ENCODE results near the gene LYZL2.
"Not testable (repeated sequence)": the region's sequence is repeated elsewhere in the genome, so short reads cannot be mapped to it uniquely, and the experiment has no call there.

LYZL2 gene

GRCh38 chr10:30629653-30630052, at the start of gene LYZL2:
TSS of gene LYZL2 (minus strand) at chr10:30629753. CDS start at chr10:30626915, 2,838 bp downstream.
- no peak for DNase-seq

DNA sequence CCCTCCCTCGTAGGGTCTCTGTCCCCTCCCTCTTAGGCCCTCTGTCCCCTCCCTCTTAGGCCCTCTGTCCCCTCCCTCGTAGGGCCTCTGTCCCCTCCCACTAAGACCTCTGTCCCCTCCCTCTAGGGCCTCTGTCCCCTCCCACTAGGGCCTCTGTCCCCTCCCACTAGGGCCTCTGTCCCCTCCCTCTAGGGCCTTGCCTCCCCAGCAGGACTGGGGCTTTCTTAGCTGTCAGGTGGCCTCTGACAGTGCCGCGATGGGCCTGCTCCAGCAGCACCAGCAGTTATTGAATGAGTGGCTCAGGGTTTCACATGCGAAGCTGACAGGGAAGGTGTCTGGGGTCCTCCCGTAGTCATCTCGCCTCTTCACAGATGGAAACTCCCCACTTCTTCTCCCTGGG, 48.1 kb upstream of the LYZL2 start:
- not testable (repeated sequence) for DNase-seq

DNA sequence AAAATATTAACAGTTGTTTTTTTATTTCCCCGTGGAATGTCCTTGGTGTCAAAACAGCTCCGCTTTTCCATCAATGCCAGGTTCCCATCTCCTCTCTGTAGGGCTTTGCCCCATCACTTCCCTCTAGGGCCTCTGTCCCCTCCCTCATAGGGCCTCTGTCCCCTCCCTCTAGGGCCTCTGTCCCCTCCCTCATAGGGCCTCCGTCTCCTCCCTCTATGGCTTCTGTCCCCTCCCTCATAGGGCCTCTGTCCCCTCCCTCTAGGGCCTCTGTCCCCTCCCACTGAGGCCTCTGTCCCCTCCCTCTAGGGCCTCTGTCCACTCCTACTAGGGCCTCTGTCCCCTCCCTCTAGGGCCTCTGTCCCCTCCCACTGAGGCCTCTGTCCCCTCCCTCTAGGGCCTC, 47.6 kb upstream of the LYZL2 start:
- not testable (repeated sequence) for DNase-seq

- no peak for DNase-seq
Measured at GRCh38 chr10:30675791-30676718, 46.5 kb upstream of the LYZL2 start.

DNA sequence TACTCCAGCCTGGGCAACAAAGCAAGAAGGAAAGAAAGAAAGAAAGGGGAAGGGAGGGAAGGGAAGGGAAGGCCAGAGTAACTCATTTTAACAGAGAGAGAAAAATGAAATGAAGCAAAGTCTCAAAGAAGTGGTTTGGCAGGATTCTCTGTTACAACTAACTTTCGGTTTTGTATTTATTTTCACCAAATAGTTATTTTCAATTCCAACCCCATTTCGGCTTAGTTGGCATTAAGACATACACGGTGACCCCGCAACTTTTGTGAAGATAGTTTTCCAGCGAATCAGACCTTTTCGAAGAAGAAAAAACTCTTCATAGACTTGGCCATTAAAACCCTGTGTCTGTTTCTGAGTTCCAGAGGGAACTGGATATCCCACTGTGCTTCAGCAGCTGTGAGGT, 45.2 kb upstream of the LYZL2 start:
- no peak for DNase-seq

DNA sequence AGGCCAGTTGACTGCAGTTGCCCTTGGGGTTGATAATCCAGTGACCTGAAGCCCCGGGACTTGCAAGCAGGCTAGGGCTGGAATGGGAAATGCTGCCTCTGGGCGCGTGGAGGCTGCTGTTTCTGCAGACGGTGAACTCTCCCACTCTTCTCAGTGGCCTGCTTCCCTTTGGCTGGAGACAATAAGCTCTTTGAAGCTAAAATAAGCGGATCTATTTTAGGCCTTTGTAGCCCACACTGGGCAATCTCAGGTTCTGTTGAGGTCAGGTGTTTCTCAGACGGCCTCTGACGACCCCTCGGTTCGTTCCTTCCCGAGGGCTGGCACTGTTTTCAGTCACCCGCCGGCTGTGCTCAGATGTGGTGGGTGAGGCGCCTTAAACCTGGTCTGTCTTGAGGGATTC, 43.7 kb upstream of the LYZL2 start:
- not testable (repeated sequence) for DNase-seq

- not testable (repeated sequence) for DNase-seq
Measured at GRCh38 chr10:30672338-30672737, 42.8 kb upstream of the LYZL2 start.

- no peak for DNase-seq
Measured at GRCh38 chr10:30671026-30671616, 41.6 kb upstream of the LYZL2 start.

DNA sequence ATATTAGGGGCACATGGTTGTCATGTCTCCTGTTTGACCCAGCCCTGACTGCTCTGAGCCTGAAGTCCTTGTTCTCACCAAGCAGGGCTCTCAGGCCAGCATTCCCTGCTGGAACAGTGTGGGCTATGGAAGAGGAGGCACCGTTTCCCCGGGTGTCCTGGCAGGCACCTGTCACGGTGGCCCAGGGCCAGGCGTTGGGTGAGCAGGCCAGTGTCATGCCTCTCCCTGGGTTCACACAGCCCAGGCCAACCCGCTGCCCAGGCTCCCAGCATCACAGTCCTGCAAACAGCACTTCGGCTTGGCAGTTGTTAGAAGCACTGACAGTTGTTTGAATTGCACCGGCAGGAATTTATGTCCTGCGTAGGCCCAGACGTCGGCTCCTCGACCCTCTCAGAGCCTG, 38.4 kb upstream of the LYZL2 start:
- not testable (repeated sequence) for DNase-seq

GRCh38 chr10:30663403-30663802, 33.9 kb upstream of the LYZL2 start:
- DNase-seq: not testable (repeated sequence)

GRCh38 chr10:30662814-30663213, 33.3 kb upstream of the LYZL2 start:
- no peak for DNase-seq

DNA sequence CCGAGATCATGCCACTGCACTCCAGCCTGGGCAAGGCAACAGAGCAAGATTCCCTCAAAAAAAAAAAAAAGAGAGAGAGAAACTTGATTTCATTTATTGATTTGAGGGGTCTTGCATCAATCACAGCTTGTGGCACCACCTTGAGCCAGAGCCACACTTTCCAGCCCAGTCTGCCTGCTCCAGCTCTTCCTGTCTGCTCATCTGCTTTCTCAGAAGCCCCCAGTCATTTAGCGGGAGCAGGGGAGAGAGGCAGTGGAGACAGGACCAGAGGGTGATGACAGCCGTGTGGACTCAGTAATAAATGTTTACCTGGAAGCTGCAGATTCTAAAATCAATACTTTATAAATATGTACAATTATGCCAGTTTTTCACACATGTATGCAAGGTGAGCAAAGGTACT, 30.8 kb upstream of the LYZL2 start:
- not testable (repeated sequence) for DNase-seq

- no peak for DNase-seq
Measured at GRCh38 chr10:30656233-30656632, 26.7 kb upstream of the LYZL2 start.

DNA sequence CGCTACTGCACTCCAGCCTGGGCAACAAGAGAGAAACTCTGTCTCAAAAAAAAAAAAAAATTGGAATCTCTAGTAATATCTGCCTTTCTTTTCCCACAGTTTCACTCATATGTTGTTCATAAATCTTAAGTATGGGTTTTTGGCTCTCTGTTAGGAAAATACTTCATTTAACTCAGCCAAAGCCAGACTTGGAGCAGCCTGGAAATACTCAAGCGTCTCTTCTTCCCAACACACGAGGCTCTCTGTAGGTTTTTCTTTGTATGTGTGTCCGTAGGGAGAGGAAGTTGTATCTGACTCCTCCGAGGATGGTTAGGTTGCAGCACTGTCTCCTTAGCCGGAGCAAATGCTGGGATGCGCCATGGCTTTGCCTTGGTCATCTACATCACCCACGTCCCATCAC, 25.4 kb upstream of the LYZL2 start:
- DNase-seq: not testable (repeated sequence)

DNA sequence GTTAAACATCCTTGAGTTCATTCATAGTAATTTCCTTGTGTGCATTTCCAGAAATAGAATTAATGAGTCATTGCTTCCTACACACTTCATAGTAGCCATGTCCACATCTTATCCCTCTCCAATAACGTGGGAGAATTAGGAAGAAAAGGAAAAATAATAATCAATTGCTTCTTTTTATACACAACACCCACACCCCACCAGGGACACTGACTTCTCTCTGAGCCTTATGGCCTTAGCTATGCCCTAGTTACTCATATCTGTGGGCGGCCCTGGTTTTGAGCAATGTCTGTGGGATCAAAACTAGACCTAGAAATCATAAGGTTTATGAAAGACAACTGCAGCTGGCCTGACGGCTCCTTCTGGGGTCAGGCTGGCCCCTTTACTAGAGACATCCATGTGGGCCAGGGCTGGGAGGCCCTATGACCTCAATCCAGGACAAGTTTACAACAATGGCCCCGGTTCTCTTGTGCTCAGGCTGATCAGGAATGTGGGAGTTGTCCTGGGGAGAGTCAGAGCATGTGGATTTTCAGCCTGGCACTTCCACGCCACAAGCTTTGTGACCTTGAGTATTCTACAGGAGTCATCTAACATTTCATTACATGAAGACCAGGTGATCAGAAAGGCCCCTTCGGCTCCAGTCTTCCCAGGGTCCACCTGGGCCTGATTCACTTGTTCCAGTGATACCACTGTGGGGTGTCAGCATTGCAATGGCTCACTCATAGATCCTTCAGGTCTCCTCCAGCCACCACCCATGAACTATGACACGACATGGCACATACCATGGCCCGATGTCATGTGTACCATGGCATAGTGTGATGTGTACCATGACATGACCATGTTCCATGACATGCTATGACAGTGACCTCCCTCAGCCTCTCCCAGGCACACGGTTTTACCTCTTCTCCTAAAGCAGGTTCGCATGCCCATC, 22.2 kb upstream of the LYZL2 start:
- DNase-seq: not testable (repeated sequence)

- no peak for DNase-seq
Measured at GRCh38 chr10:30647089-30647488, 17.5 kb upstream of the LYZL2 start.

GRCh38 chr10:30645340-30645827, 15.8 kb upstream of the LYZL2 start:
- DNase-seq: no peak

DNA sequence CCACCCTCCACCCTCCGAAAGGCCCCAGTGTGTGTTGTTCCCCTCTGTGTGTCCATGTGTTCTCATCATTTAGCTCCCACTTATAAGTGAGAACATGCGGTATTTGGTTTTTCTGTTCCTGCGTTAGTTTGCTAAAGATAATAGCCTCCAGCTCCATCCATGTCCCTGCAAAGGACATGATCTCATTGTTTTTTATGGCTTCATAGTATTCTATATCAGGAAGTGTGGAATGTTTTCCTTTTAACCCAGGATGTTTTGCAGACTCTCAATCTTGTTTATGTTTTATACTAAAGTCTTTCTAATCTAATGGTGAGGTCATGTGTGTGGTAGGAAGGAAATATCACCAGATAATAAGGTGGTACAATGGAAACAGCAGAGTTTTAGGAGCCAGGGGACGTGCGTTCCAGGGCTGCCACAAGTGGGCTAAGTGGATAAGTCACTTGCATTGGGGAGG, 14.9 kb upstream of the LYZL2 start:
- not testable (repeated sequence) for DNase-seq

GRCh38 chr10:30643557-30644199, 14.1 kb upstream of the LYZL2 start:
- not testable (repeated sequence) for DNase-seq

DNA sequence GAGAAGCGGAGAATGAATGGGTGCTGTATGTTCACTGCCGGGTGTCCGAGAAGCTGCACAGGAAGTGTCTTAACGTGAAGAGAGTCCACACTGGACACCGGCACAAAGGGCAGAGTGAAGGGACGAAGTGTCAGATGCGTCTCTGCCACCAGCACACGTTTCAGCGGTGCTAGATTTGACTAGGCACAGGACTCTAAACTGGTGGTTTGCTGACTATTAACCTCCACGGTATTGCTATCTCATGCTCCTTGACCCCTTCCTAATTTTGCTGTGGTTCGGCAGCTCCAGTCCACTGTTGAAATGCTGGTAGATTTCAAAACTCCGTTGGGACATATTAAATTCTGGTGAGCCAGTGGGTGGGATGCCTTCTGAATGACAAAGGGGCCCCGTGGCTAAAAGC, 13.3 kb upstream of the LYZL2 start:
- DNase-seq: not testable (repeated sequence)

GRCh38 chr10:30639946-30640786, 10.6 kb upstream of the LYZL2 start:
- DNase-seq: no peak
